ENCODE data around the gene TOM1.

DNA sequence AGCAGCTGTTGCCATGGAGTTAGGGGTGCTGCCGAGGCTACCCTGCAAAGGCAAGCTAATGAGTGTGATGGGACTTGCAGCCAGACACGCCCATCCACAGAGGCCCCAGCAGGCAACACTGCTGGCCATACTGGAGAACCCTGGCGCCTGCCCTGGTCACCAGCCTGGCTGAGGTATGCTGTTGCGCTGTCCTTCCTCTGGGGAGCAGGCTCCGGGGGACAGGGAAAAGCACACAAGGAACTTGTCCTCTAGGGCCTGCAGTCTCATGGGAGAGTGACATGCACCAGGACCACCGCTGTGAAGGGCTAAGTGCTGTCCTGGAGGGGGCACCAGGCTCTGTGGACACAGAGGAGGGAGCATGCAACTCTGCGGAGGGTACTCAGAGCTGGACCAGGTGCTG, 35.8 kb downstream of the TOM1 start:
- TF ChIP-seq CTCF (IDR thresholded peaks at IDR 0.05; ENCODE audit: poor library complexity), result no peak
- TF ChIP-seq EZH2 (IDR thresholded peaks at IDR 0.05; ENCODE audit: borderline replicate concordance), result no peak
- TF ChIP-seq EZH2phosphoT487 (IDR thresholded peaks at IDR 0.05; ENCODE audit: low read depth, severe bottlenecking, unreplicated experiment), result no peak
